HG03432 (cell line): ENCODE data around the gene MADCAM1.
"Not testable (repeated sequence)": the region's sequence is repeated elsewhere in the genome, so short reads cannot be mapped to it uniquely, and the experiment has no call there.

Experiments
- ATAC-seq: cut with Tn5 transposase; IDR thresholded peaks from one replicate; pipeline ENCODE4 v1.9.1; 2021; ENCODE audit warnings: mild to moderate bottlenecking, moderate library complexity; ENCODE audit not compliant: unreplicated experiment

The MADCAM1 gene

GRCh38 chr19:496112-496665 lies at the start of gene MADCAM1:
TSS of gene MADCAM1 (plus strand) at chr19:496486. CDS start at chr19:496500, 14 bp downstream.
- ATAC-seq = no peak

- ATAC-seq = no peak
Measured at GRCh38 chr19:447064-447426, 49.2 kb upstream of the MADCAM1 start.

- ATAC-seq = no peak
Measured at GRCh38 chr19:447816-448560, 48.3 kb upstream of the MADCAM1 start.

GRCh38 chr19:449916-450315 lies 46.4 kb upstream of the MADCAM1 start:
- ATAC-seq = no peak

- not testable (repeated sequence) for ATAC-seq
Measured at GRCh38 chr19:450912-451481, 45.3 kb upstream of the MADCAM1 start.

- no peak for ATAC-seq
Measured at GRCh38 chr19:452829-453228, 43.5 kb upstream of the MADCAM1 start.

GRCh38 chr19:453606-454005 lies 42.7 kb upstream of the MADCAM1 start:
- ATAC-seq = no peak

- ATAC-seq = no peak
Measured at GRCh38 chr19:455031-455705, 41.1 kb upstream of the MADCAM1 start.

- no peak for ATAC-seq
Measured at GRCh38 chr19:455851-456546, 40.3 kb upstream of the MADCAM1 start.

GRCh38 chr19:456547-457110 lies 39.7 kb upstream of the MADCAM1 start:
- ATAC-seq = no peak

GRCh38 chr19:457636-458035 lies 38.6 kb upstream of the MADCAM1 start:
- no peak for ATAC-seq

- ATAC-seq = no peak
Measured at GRCh38 chr19:458091-459042, 37.9 kb upstream of the MADCAM1 start.

GRCh38 chr19:459724-460511 lies 36.4 kb upstream of the MADCAM1 start:
- no peak for ATAC-seq

GRCh38 chr19:460877-461720 lies 35.2 kb upstream of the MADCAM1 start, which contains the start of gene SHC2:
TSS of gene SHC2 (minus strand) at chr19:461033. CDS start at chr19:460996, 37 bp downstream.
- no peak for ATAC-seq

GRCh38 chr19:461721-462551 lies 34.4 kb upstream of the MADCAM1 start:
- no peak for ATAC-seq

GRCh38 chr19:463483-464207 lies 32.6 kb upstream of the MADCAM1 start:
- ATAC-seq = no peak

GRCh38 chr19:464208-464545 lies 32.1 kb upstream of the MADCAM1 start:
- ATAC-seq = no peak
